HepG2 (cell line): ENCODE measurements around the gene RNH1. TPM values are rescaled to one million over a fixed set of nuclear protein-coding genes. Genes with fewer than 3 reads are reported as not detected.
A peak's percentile ranks its signal among the peaks of the same experiment; 100 is the strongest.

ENCODE experiments used
- CCAR2 ChIP-seq: fragments of 200-400 bp; formaldehyde crosslinking; optimal IDR thresholded peaks from 2 replicates; pipeline ENCODE3; 2018; ENCODE audit warnings: low read depth, mild to moderate bottlenecking, low read length, moderate library complexity
- PPARG ChIP-seq: conservative IDR thresholded peaks from 2 replicates; pipeline ENCODE4 v1.6.1; 2016; ENCODE audit warnings: missing biosample characterization, missing genetic modification reagents
- RFXAP ChIP-seq: sonication (generic); formaldehyde crosslinking; IDR thresholded peaks from 2 replicates; pipeline ENCODE4 v1.4.0; 2020; ENCODE audit warnings: missing genetic modification reagents, borderline replicate concordance
- ZFY ChIP-seq: sonication (generic); formaldehyde crosslinking; IDR thresholded peaks from 2 replicates; pipeline ENCODE4 v1.4.0; 2020; ENCODE audit warnings: missing genetic modification reagents
- ZNF619 ChIP-seq: sonication (generic); formaldehyde crosslinking; IDR thresholded peaks from 2 replicates; pipeline ENCODE4 v1.4.0; 2020; ENCODE audit warnings: mild to moderate bottlenecking, missing genetic modification reagents
- ZNF776 ChIP-seq: sonication (generic); formaldehyde crosslinking; IDR thresholded peaks from 2 replicates; pipeline ENCODE4 v1.4.0; 2020; ENCODE audit warnings: mild to moderate bottlenecking, missing genetic modification reagents
- polyA plus RNA-seq, 8 experiments: library from polyadenylated mRNA; depleted of rRNA in 3 of 8; stranded (reverse) in 7 of 8; unstranded in 1 of 8; fragments of >200 nt; fragmentation: Illumina TruSeq in 4 of 8; extraction: Trizol in 4 of 8; gene quantifications; 2 replicates each; pipeline versions ENCODE4 v1.2.1 to v1.2.3, GENCODE V29; 2011 to 2016; ENCODE audit warnings: low read depth in 4 of 8, missing spikeins in 1 of 8, mixed read lengths in 1 of 8; ENCODE audit not compliant: insufficient read depth in 1 of 8
- total RNA-seq, 5 experiments: library from RNA; depleted of rRNA; stranded (reverse); fragments of >200 nt; fragmentation: Illumina TruSeq; extraction: Trizol; gene quantifications; 2 replicates each; pipeline ENCODE4 v1.2.3, GENCODE V29; 2016; ENCODE audit warnings: low read depth in 1 of 5
- TF ChIP-seq, protein P1 (sequence below): sonication (generic); formaldehyde crosslinking; IDR thresholded peaks from 2 replicates; pipeline ENCODE4 v1.5.0; 2020; ENCODE audit warnings: missing genetic modification reagents
- TF ChIP-seq, protein P2 (sequence below): IDR thresholded peaks from 2 replicates; pipeline ENCODE4 v1.6.1; 2018; ENCODE audit warnings: missing genetic modification reagents
- TF ChIP-seq, protein P3 (sequence below): sonication (generic); formaldehyde crosslinking; IDR thresholded peaks from 2 replicates; pipeline ENCODE4 v1.4.0; 2020; ENCODE audit warnings: missing genetic modification reagents
- TF ChIP-seq, protein P4 (sequence below): sonication (generic); formaldehyde crosslinking; IDR thresholded peaks from 2 replicates; pipeline ENCODE4 v1.4.0; 2020; ENCODE audit warnings: mild to moderate bottlenecking, missing genetic modification reagents, borderline replicate concordance
- TF ChIP-seq, protein P5 (sequence below): sonication (generic); formaldehyde crosslinking; IDR thresholded peaks from 2 replicates; pipeline ENCODE4 v1.5.0; 2020; ENCODE audit warnings: mild to moderate bottlenecking, missing genetic modification reagents

Gene RNH1
- total and polyA plus RNA-seq, 2 of the 13 experiments (the other 11 are each of a cell fraction or from before 2014, with no cell fraction given), result 36.0 to 74.1 TPM

DNA sequence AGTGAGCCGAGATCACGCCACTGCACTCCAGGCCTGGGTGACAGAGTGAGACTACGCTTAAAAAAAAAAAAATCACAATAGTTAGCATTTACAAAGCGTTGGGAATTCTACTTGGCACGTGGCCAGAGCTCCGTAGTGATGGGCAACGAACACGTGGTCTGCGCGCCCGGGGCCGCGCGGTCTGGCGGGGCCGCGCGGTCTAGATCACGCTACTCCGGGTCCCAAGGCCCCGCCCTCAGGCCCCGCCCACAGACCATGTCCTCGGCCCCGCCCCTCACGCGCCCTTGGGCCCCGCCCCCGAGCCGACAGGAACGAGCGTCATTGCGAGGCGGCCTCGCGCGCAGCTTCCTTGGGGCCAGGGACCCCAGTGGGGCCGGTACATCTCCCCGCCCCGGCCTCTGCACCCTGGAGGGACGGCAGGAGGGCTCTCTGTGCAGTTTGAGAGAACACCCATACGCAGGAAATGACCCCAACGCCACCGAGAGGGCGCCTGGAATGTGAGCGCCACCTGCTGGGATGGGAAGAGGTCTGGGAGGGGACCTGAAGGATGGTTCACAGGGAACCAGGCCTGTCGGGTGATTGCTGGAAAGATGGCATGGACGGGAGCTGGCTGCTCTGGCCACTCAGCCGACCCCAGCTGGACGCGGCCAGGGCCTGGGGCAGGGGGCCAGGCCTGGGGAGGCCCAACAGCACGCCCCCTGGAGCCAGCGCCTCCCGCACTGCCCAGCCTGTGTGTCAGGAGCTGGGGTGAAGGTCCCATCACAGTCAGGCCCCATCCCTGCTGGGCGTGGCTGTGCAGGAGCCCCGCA is 58.9 kb downstream of the RNH1 start (continued):
- TF ChIP-seq, protein P1, sequence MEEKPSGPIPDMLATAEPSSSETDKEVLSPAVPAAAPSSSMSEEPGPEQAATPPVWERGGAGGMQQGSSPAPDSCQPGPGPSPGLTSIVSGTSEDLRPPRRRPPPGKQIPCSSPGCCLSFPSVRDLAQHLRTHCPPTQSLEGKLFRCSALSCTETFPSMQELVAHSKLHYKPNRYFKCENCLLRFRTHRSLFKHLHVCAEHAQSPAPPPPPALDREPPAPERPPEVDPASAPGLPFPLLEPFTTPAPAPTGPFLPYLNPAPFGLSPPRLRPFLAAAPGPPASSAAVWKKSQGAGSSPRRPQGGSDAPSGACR (CRISPR knock-in tag), result 0 out of 2 replicates have a peak, but pooled peaks have one; percentile 66
- peak; percentile 91 for TF ChIP-seq ZFY
- TF ChIP-seq, protein P2, sequence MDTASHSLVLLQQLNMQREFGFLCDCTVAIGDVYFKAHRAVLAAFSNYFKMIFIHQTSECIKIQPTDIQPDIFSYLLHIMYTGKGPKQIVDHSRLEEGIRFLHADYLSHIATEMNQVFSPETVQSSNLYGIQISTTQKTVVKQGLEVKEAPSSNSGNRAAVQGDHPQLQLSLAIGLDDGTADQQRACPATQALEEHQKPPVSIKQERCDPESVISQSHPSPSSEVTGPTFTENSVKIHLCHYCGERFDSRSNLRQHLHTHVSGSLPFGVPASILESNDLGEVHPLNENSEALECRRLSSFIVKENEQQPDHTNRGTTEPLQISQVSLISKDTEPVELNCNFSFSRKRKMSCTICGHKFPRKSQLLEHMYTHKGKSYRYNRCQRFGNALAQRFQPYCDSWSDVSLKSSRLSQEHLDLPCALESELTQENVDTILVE (CRISPR knock-in tag), result peak; percentile 84
- no peak for TF ChIP-seq ZNF619 (CRISPR knock-in tag)
- TF ChIP-seq, protein P3, sequence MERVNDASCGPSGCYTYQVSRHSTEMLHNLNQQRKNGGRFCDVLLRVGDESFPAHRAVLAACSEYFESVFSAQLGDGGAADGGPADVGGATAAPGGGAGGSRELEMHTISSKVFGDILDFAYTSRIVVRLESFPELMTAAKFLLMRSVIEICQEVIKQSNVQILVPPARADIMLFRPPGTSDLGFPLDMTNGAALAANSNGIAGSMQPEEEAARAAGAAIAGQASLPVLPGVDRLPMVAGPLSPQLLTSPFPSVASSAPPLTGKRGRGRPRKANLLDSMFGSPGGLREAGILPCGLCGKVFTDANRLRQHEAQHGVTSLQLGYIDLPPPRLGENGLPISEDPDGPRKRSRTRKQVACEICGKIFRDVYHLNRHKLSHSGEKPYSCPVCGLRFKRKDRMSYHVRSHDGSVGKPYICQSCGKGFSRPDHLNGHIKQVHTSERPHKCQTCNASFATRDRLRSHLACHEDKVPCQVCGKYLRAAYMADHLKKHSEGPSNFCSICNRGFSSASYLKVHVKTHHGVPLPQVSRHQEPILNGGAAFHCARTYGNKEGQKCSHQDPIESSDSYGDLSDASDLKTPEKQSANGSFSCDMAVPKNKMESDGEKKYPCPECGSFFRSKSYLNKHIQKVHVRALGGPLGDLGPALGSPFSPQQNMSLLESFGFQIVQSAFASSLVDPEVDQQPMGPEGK (CRISPR knock-in tag), result peak; percentile 89
- TF ChIP-seq, protein P4, sequence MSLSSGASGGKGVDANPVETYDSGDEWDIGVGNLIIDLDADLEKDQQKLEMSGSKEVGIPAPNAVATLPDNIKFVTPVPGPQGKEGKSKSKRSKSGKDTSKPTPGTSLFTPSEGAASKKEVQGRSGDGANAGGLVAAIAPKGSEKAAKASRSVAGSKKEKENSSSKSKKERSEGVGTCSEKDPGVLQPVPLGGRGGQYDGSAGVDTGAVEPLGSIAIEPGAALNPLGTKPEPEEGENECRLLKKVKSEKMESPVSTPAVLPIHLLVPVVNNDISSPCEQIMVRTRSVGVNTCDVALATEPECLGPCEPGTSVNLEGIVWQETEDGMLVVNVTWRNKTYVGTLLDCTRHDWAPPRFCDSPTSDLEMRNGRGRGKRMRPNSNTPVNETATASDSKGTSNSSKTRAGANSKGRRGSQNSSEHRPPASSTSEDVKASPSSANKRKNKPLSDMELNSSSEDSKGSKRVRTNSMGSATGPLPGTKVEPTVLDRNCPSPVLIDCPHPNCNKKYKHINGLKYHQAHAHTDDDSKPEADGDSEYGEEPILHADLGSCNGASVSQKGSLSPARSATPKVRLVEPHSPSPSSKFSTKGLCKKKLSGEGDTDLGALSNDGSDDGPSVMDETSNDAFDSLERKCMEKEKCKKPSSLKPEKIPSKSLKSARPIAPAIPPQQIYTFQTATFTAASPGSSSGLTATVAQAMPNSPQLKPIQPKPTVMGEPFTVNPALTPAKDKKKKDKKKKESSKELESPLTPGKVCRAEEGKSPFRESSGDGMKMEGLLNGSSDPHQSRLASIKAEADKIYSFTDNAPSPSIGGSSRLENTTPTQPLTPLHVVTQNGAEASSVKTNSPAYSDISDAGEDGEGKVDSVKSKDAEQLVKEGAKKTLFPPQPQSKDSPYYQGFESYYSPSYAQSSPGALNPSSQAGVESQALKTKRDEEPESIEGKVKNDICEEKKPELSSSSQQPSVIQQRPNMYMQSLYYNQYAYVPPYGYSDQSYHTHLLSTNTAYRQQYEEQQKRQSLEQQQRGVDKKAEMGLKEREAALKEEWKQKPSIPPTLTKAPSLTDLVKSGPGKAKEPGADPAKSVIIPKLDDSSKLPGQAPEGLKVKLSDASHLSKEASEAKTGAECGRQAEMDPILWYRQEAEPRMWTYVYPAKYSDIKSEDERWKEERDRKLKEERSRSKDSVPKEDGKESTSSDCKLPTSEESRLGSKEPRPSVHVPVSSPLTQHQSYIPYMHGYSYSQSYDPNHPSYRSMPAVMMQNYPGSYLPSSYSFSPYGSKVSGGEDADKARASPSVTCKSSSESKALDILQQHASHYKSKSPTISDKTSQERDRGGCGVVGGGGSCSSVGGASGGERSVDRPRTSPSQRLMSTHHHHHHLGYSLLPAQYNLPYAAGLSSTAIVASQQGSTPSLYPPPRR, result 0 out of 2 replicates have a peak, but pooled peaks have one; percentile 35
- TF ChIP-seq CCAR2, result no peak
- TF ChIP-seq RFXAP, result peak; percentile 55; the same call in 1 of the 2 replicates
- peak; percentile 22; the same call in 1 of the 2 replicates for TF ChIP-seq PPARG (CRISPR knock-in tag)
- no peak; the same call in none of the 2 replicates for TF ChIP-seq ZNF776 (CRISPR knock-in tag)
- TF ChIP-seq, protein P5, sequence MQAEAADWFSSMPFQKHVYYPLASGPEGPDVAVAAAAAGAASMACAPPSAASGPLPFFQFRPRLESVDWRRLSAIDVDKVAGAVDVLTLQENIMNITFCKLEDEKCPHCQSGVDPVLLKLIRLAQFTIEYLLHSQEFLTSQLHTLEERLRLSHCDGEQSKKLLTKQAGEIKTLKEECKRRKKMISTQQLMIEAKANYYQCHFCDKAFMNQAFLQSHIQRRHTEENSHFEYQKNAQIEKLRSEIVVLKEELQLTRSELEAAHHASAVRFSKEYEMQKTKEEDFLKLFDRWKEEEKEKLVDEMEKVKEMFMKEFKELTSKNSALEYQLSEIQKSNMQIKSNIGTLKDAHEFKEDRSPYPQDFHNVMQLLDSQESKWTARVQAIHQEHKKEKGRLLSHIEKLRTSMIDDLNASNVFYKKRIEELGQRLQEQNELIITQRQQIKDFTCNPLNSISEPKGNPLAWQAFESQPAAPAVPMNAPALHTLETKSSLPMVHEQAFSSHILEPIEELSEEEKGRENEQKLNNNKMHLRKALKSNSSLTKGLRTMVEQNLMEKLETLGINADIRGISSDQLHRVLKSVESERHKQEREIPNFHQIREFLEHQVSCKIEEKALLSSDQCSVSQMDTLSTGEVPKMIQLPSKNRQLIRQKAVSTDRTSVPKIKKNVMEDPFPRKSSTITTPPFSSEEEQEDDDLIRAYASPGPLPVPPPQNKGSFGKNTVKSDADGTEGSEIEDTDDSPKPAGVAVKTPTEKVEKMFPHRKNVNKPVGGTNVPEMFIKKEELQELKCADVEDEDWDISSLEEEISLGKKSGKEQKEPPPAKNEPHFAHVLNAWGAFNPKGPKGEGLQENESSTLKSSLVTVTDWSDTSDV, result no peak
